IMR-90 (cell line): Measurements from ENCODE around the gene COL17A1. TPM values are rescaled to one million over a fixed set of nuclear protein-coding genes. Genes with fewer than 3 reads are reported as not detected.

ENCODE experiments used
- ATAC-seq: fragments of 200-7000 bp; cut with Tn5 transposase; 2 replicates; pipeline ENCODE4 v1.9.1; 2020; ENCODE audit warnings: low read depth, mild to moderate bottlenecking, moderate library complexity
- BruUV-seq: library from RNA; stranded (reverse); fragments of 400-500 nt; replicated peaks from 2 replicates; lab custom pipeline; 2021; lab: Mats Ljungman, UMichigan
- CTCF ChIA-PET: fragments of 300-600 bp; formaldehyde crosslinking; extraction: SDS; loops from one replicate; lab custom pipeline; 2021; ENCODE audit warnings: antibody characterized with exemption; lab: Yijun Ruan, JAX
- POLR2A ChIA-PET: fragments of 300-600 bp; sonication (Branson Sonifier 250); formaldehyde crosslinking; loops from one replicate; lab custom pipeline; 2022; ENCODE audit warnings: antibody characterized with exemption; ENCODE audit not compliant: unreplicated experiment; lab: Charles Lee
- DNase-seq: peaks from one replicate; pipeline ENCODE4 v3.0.0; 2013
- H2AFZ ChIP-seq: replicated peaks from 2 replicates; pipeline ENCODE3; 2013; ENCODE audit warnings: low read length, mild to moderate bottlenecking; ENCODE audit not compliant: poor library complexity
- H2AK5ac ChIP-seq: 2 replicates; pipeline ENCODE4 v1.6.1; 2013; ENCODE audit warnings: low read depth, low read length, inconsistent platforms
- H2AK9ac ChIP-seq: replicated peaks from 2 replicates; pipeline ENCODE3; 2013; ENCODE audit warnings: mild to moderate bottlenecking, low read depth, low read length, moderate library complexity; ENCODE audit not compliant: poor library complexity
- H2BK120ac ChIP-seq: 2 replicates; pipeline ENCODE4 v1.6.1; 2013; ENCODE audit warnings: low read depth, low read length, inconsistent platforms
- H2BK15ac ChIP-seq: 3 replicates; pipeline ENCODE4 v1.6.1; 2013; ENCODE audit warnings: low read depth, low read length, inconsistent platforms
- H2BK20ac ChIP-seq: 2 replicates; pipeline ENCODE4 v1.6.1; 2013; ENCODE audit warnings: low read depth, mild to moderate bottlenecking, inconsistent platforms, low read length, moderate library complexity
- H2BK5ac ChIP-seq: 2 replicates; pipeline ENCODE4 v1.6.1; 2013; ENCODE audit warnings: mild to moderate bottlenecking, low read depth, low read length, inconsistent platforms; ENCODE audit not compliant: poor library complexity, severe bottlenecking
- H3K14ac ChIP-seq: replicated peaks from 2 replicates; pipeline ENCODE4 v1.6.1; 2013; ENCODE audit warnings: low read depth, low read length, inconsistent platforms
- H3K18ac ChIP-seq: 2 replicates; pipeline ENCODE4 v1.6.1; 2013; ENCODE audit warnings: low read depth, low read length, control low read depth
- H3K23ac ChIP-seq: 2 replicates; pipeline ENCODE4 v1.6.1; 2013; ENCODE audit warnings: low read depth, low read length, inconsistent platforms
- H3K27ac ChIP-seq: 2 replicates; pipeline ENCODE4 v1.5.1; 2013; ENCODE audit warnings: mild to moderate bottlenecking, control low read depth, low read length; ENCODE audit not compliant: insufficient read depth
- H3K27me3 ChIP-seq: 2 replicates; pipeline ENCODE4 v1.6.1; 2013; ENCODE audit warnings: low read length; ENCODE audit not compliant: control insufficient read depth, insufficient read depth
- H3K36me3 ChIP-seq: 2 replicates; pipeline ENCODE4 v1.6.1; 2013; ENCODE audit warnings: low read length, mixed read lengths; ENCODE audit not compliant: control insufficient read depth, insufficient read depth
- H3K4ac ChIP-seq: 2 replicates; pipeline ENCODE4 v1.6.1; 2013; ENCODE audit warnings: low read depth, low read length, inconsistent platforms
- H3K4me1 ChIP-seq: 2 replicates; pipeline ENCODE4 v1.6.1; 2013; ENCODE audit warnings: low read length, mixed read lengths; ENCODE audit not compliant: control insufficient read depth, insufficient read depth
- H3K4me2 ChIP-seq: 2 replicates; pipeline ENCODE4 v1.6.1; 2013; ENCODE audit warnings: low read depth, mild to moderate bottlenecking, control low read depth, low read length, moderate library complexity
- H3K4me3 ChIP-seq: 2 replicates; pipeline ENCODE4 v1.5.1; 2013; ENCODE audit warnings: low read depth, mild to moderate bottlenecking, control low read depth, low read length, moderate library complexity; ENCODE audit not compliant: insufficient read depth
- H3K56ac ChIP-seq: 2 replicates; pipeline ENCODE4 v1.6.1; 2013; ENCODE audit warnings: low read length, inconsistent platforms; ENCODE audit not compliant: insufficient read depth; ENCODE audit errors: extremely low read depth
- H3K79me1 ChIP-seq, 2 experiments: 2 replicates each; pipeline ENCODE4 v1.6.1; 2013; ENCODE audit warnings: low read length in 2 of 2, inconsistent platforms in 1 of 2, low read depth in 1 of 2
- H3K9ac ChIP-seq: 2 replicates; pipeline ENCODE4 v1.6.1; 2013; ENCODE audit warnings: low read depth, low read length, control low read depth
- H3K9me1 ChIP-seq: 2 replicates; pipeline ENCODE4 v1.6.1; 2013; ENCODE audit warnings: low read length, inconsistent platforms; ENCODE audit not compliant: insufficient read depth
- H3K9me3 ChIP-seq: 2 replicates; pipeline ENCODE4 v1.6.1; 2013; ENCODE audit warnings: low read length; ENCODE audit not compliant: control insufficient read depth, insufficient read depth
- H4K20me1 ChIP-seq: 2 replicates; pipeline ENCODE4 v1.6.1; 2013; ENCODE audit warnings: low read length, inconsistent platforms; ENCODE audit not compliant: insufficient read depth
- H4K5ac ChIP-seq: 2 replicates; pipeline ENCODE4 v1.6.1; 2013; ENCODE audit warnings: mild to moderate bottlenecking, low read depth, low read length, control low read depth
- H4K8ac ChIP-seq, 2 experiments: 2 replicates each; pipeline ENCODE4 v1.6.1; 2013; ENCODE audit warnings: low read depth in 2 of 2, low read length in 2 of 2, control low read depth in 1 of 2, inconsistent platforms in 1 of 2
- H4K91ac ChIP-seq: 2 replicates; pipeline ENCODE4 v1.6.1; 2013; ENCODE audit warnings: low read depth, low read length, inconsistent platforms; ENCODE audit not compliant: insufficient read depth
- BHLHE40 ChIP-seq: fragments of 150-350 bp; IDR thresholded peaks from 2 replicates; pipeline ENCODE4 v1.6.1; 2016; ENCODE audit warnings: mild to moderate bottlenecking, low read depth, low read length
- CEBPB ChIP-seq: IDR thresholded peaks from 2 replicates; pipeline ENCODE4 v1.6.1; 2012; ENCODE audit warnings: low read depth, low read length, improper control_type of control experiment
- MAFK ChIP-seq: IDR thresholded peaks from 2 replicates; pipeline ENCODE4 v1.6.1; 2012; ENCODE audit warnings: low read depth, low read length, improper control_type of control experiment
- MAZ ChIP-seq: IDR thresholded peaks from 2 replicates; pipeline ENCODE4 v1.6.1; 2012; ENCODE audit warnings: low read depth, mild to moderate bottlenecking, low read length, improper control_type of control experiment, moderate library complexity, borderline replicate concordance
- MXI1 ChIP-seq: IDR thresholded peaks from 2 replicates; pipeline ENCODE4 v1.6.1; 2012; ENCODE audit warnings: low read depth, mild to moderate bottlenecking, low read length, moderate library complexity, borderline replicate concordance
- NFE2L2 ChIP-seq: fragments of 150-350 bp; IDR thresholded peaks from 2 replicates; pipeline ENCODE4 v1.6.1; 2016; ENCODE audit warnings: low read depth, mild to moderate bottlenecking, low read length
- SMC3 ChIP-seq: fragments of 150-350 bp; IDR thresholded peaks from 2 replicates; pipeline ENCODE4 v1.6.1; 2016; ENCODE audit warnings: low read depth, mild to moderate bottlenecking, antibody characterized with exemption, low read length, moderate library complexity
- WGBS, 2 experiments: methylation state at CpG; one replicate each; pipeline versions ENCODE4 v1.1.5 to v1.1.7; 2013; ENCODE audit warnings: missing lambda C conversion rate in 2 of 2; ENCODE audit not compliant: insufficient read length in 1 of 2; ENCODE audit errors: extremely low coverage in 2 of 2; 5-methylcytosine and 5-hydroxymethylcytosine counted together
- dilution Hi-C: fragments of 300-500 bp; cut with HindIII; formaldehyde crosslinking; loops from one replicate; pipeline ENCODE4 v1.14.3; 2018; ENCODE audit warnings: low sequenced_read_pairs; ENCODE audit not compliant: unreplicated experiment
- in situ Hi-C: fragments of 300-500 bp; cut with MboI; formaldehyde crosslinking; loops from 3 replicates; pipeline ENCODE4 v1.14.3; 2019; ENCODE audit warnings: low sequenced_read_pairs, inconsistent platforms, mixed read lengths
- intact Hi-C: fragments of 100-400 bp; cut with micrococcal nuclease; formaldehyde crosslinking; loops from 2 replicates; pipeline ENCODE4 v1.10.0; 2022
- polyA plus RNA-seq, 3 experiments: library from polyadenylated mRNA; depleted of rRNA; stranded (reverse); fragments of >200 nt; gene quantifications; 2 replicates each; pipeline ENCODE4 v1.2.3, GENCODE V29; 2012; ENCODE audit warnings: low replicate concordance in 1 of 3
- total RNA-seq: library from RNA; depleted of rRNA; stranded (reverse); fragments of >200 nt; gene quantifications from 2 replicates; pipeline ENCODE4 v1.2.3, GENCODE V29; 2012
- TF ChIP-seq, protein P1 (sequence below): conservative IDR thresholded peaks from 2 replicates; pipeline ENCODE4 v1.5.1; 2012; ENCODE audit warnings: mild to moderate bottlenecking, low read depth, low read length, improper control_type of control experiment
- TF ChIP-seq, protein P2 (sequence below): fragments of 150-350 bp; IDR thresholded peaks from 2 replicates; pipeline ENCODE4 v1.6.1; 2017; ENCODE audit warnings: mild to moderate bottlenecking, antibody characterized with exemption, low read length, low read depth

COL17A1 gene
- total and polyA plus RNA-seq, 2 of the 4 experiments (the other 2 are of a cell fraction): 0.14 to 0.18 TPM

DNA sequence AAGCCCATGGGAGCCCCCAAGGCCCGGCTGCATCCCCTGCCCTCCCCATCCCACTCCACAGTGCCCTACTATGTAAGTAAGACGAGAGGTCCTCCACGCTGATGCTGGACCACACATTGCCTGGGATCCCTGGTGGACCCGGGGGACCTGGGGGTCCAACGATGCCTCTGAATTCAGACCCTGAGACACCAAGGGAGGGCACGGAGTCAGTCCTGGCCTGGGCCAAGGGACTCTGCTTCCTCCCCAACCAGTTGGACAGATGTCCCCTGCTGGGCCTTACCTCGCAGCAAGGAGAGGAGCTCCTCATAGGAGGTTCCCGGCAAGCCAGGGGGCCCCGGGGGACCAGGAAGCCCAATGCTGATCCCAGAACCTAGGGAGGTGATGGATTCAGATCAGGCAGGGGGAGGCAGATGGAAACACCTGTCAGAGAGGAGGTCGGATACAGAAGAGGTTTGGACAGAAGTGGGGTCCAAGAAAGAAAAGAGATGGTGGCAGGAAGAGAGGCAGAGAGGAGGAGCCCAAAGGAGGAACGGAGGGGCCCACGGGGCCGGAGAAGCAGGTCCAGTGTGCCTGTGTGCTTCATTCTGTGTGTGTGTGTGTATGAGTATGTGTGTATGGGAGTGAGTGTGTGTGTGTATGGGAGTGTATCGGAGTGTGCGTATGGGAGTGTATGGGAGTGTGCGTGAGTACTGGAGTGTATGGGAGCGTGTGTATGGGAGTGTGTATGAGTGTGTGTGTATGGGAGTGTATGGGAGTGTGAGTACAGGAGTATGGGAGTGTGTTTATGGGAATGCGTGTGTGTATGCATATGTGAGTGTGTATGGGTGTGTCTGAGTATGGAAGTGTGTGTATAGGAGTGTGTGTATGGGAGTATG is 50.2 kb downstream of the COL17A1 start:
- Histone ChIP-seq H3K4ac (no peak overlapping the region), H3K36me3 (peaks cover 5% of the 10 kb centered on the region)
- BruUV-seq: no TSS peak

More for the DNA sequence above, 50.2 kb downstream of the COL17A1 start:
- no peak overlapping the region for H2AFZ ChIP-seq
- H3K56ac ChIP-seq: no peak overlapping the region
- no peak overlapping the region for H2AK5ac ChIP-seq
- no peak overlapping the region for H3K18ac ChIP-seq
- no peak overlapping the region for H4K5ac ChIP-seq
- H4K8ac ChIP-seq: no peak overlapping the region
- no peaks in the 10 kb centered on the region for H3K9me3 ChIP-seq
- H4K91ac ChIP-seq: no peak overlapping the region
- H3K79me1 ChIP-seq: no peaks in the 10 kb centered on the region
- H3K4me2 ChIP-seq: no peak overlapping the region
- in situ Hi-C loops: no loop called here
- dilution Hi-C loops: no loop called here
- ATAC-seq: no peak
- H2BK20ac ChIP-seq: no peak overlapping the region
- H2BK120ac ChIP-seq: no peak overlapping the region
- H2AK9ac ChIP-seq: no peak overlapping the region
- intact Hi-C loops: no loop called here
- no peak overlapping the region for H3K9ac ChIP-seq
- no peak overlapping the region for H3K4me3 ChIP-seq
- ChIA-PET CTCF (no interaction called here), POLR2A (no interaction called here)
- TF ChIP-seq MAFK: no peak
- TF ChIP-seq MAZ: no peak
- TF ChIP-seq, protein P1, sequence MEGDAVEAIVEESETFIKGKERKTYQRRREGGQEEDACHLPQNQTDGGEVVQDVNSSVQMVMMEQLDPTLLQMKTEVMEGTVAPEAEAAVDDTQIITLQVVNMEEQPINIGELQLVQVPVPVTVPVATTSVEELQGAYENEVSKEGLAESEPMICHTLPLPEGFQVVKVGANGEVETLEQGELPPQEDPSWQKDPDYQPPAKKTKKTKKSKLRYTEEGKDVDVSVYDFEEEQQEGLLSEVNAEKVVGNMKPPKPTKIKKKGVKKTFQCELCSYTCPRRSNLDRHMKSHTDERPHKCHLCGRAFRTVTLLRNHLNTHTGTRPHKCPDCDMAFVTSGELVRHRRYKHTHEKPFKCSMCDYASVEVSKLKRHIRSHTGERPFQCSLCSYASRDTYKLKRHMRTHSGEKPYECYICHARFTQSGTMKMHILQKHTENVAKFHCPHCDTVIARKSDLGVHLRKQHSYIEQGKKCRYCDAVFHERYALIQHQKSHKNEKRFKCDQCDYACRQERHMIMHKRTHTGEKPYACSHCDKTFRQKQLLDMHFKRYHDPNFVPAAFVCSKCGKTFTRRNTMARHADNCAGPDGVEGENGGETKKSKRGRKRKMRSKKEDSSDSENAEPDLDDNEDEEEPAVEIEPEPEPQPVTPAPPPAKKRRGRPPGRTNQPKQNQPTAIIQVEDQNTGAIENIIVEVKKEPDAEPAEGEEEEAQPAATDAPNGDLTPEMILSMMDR: no peak
- TF ChIP-seq, protein P2, sequence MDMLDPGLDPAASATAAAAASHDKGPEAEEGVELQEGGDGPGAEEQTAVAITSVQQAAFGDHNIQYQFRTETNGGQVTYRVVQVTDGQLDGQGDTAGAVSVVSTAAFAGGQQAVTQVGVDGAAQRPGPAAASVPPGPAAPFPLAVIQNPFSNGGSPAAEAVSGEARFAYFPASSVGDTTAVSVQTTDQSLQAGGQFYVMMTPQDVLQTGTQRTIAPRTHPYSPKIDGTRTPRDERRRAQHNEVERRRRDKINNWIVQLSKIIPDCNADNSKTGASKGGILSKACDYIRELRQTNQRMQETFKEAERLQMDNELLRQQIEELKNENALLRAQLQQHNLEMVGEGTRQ: no peak
- no peak for TF ChIP-seq MXI1
- no peak for TF ChIP-seq BHLHE40
- TF ChIP-seq CEBPB: no peak
- no peak for TF ChIP-seq NFE2L2
- no peak for TF ChIP-seq SMC3
- no peak overlapping the region for H3K23ac ChIP-seq
- no peak overlapping the region for H3K27ac ChIP-seq
- no peaks in the 10 kb centered on the region for H3K4me1 ChIP-seq
- no peak overlapping the region for H2BK15ac ChIP-seq
- no peaks in the 10 kb centered on the region for H4K20me1 ChIP-seq
- peak overlapping the region; percentile 72 for H2BK5ac ChIP-seq
- peaks cover 17% of the 10 kb centered on the region; the same call in 1 of the 2 replicates for H3K9me1 ChIP-seq
- H3K27me3 ChIP-seq: no peaks in the 10 kb centered on the region
- no peak overlapping the region for H3K14ac ChIP-seq
- DNase-seq: no peak
- whole genome bisulfite sequencing, 2 experiments: 85 to 100% methylated on average over 1 to 11 of the region's 18 CpGs
